ENCODE data around the gene ZNF366.

ZNF366 gene

DNA sequence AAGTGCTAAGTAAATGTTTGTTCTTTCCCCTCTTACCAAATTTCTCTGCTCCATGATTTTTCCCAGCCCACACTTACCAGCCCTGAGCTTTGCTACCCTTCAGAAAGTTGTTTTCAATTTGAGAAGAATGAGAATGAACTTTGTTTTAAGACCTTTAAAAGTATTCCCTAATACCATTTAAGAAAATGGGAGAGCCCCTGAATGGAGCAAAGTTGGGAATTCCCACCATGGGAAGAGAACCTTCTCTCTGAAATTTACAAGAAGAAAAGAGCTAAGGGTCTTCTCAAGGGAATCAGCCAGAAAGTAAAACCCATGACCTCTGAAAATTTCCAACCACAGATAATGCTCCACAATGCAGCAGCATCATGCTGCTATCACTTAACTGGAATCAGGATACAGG lies 17.7 kb downstream of the ZNF366 start:
- DNase-seq (ENCODE audit: low spot score), result no peak

DNA sequence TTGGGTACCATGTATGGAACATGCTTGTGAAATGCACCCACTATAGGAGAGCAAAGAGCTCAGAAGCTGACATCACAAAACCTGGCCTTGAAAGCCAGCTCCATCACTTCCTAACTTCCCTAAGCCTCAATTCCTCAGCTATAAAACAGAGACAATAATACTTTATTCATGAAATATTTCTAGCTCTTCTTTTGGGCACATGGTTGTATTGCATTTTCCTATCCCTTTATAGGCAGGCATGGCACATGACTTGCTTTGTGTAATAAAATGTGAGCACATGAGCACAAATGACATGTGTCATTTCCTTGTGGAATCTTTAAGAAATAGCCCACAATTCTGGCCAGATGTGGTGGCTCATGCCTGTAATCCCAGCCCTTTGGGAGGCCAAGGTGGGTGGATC lies 18.5 kb downstream of the ZNF366 start:
- DNase-seq (ENCODE audit: low spot score), result no peak

DNA sequence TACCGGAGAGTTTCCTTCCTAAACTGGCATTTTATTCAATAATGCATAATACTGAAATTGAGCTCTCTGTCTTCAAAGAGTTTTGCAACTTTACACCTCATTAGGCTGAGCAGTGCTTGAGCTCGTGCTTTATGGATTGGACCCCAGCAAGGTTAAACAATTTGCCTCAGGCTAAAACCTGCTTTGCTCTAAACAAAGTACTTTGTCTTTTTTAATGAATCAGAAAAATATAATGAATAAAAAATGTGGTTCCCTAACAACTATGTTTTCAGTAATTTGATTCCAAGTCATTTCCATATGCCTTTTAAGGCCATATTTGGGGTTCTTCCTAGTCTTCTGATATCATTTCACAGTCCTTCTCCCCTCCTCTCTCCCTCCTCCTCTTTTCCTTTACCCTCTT lies 20.0 kb downstream of the ZNF366 start:
- DNase-seq (ENCODE audit: low spot score), result no peak

DNA sequence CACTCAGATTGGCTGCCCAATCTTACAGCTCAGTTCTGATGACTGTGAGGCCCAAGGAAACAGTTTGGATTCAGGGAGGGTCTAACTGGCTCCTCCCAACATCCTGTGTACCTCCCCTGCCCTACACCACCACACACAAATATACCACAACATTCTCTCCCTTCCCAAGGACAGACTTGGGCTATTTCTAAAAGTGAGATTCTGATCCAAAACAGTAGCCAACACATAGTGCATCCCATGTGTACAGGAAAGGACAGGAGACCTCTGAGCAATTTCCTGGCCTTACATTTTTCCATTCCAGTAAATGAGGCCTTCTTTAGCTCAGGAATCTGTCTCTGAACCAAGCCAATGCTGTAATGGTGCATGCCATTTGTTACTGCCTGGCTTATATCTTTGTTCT lies 20.8 kb downstream of the ZNF366 start:
- DNase-seq (ENCODE audit: low spot score), result no peak

DNA sequence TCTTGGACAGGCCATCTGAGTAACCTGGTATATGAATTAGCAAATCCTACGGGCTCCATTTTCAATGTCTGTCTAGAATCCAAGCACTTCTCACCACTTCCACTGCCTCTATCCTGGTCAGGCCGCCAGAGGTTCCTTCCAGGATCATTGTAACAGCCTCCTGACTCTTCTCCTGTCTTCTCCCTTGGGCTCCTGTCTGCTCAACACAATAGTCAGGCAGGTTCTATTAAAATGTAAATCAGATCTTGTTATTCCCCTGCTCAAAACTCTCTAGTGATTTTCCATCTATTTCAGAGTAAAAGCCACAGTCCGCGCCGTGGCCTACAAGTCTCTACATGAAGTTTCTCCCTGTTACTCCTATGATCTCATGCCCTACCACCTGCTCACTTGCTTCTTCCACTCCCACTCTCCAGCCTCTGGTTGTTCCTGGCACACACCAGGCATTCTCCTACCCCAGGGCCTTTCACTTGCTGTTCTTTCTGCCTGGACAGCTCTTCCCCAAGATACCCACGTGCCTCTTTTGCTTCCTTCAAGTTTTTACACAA lies 21.7 kb downstream of the ZNF366 start:
- no peak for DNase-seq (ENCODE audit: low spot score)

DNA sequence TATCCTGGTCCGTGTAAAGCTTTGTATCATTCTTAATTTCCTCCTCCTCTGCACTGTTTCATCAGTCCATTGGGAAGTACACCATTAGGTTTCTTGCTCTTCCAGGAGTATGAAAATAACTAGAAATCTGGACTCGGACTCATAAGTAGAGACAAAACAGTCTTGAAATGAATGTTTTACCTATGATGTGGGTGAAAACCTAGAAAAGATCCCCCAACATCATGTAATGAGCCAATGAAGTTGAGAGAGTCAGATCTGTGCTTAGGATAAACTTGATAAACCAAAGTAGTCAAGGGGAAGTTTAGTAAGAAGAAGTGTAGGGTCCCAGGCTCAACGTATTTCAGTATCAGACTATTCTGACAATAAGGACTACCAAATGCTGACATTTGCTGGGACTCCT lies 25.2 kb downstream of the ZNF366 start:
- no peak for DNase-seq (ENCODE audit: low spot score)

DNA sequence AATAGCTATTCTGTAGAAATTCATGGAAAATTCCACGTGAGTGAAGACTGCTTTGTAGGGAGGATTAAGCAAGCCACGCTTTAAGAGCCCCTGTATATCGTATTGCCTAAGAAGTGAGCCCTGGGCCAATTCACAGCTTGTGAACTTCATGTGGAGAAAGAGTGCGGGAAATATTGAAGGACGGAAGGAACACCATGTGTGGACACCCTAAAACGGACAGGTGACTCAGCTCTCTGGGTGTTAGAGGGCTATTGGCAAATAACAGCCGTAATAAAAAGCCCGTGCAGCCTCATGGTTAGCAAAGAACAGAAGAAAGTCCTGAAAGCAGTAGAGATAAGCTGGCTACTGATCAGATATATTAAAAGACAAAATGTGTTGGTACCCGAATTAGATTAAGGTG lies 26.4 kb downstream of the ZNF366 start:
- DNase-seq (ENCODE audit: low spot score), result no peak

DNA sequence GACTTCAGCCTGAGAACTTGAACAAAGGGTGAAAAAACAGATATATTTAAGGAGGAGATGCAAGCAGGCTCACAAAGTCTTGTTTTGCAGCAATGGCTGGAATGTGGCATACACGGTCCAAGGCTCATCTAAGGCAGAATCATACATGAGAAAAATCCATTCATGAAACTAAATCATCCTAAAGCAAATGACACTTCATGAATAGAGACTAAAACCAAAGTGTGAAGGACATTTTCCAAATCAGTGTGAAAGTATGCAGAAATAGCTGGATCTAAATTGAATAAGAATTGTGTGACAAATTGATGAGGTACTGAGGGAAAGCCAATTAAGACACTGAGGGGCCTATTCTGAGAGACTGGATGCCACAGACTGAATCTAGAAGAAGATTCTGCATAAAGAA lies 27.3 kb downstream of the ZNF366 start:
- no peak for DNase-seq (ENCODE audit: low spot score)

DNA sequence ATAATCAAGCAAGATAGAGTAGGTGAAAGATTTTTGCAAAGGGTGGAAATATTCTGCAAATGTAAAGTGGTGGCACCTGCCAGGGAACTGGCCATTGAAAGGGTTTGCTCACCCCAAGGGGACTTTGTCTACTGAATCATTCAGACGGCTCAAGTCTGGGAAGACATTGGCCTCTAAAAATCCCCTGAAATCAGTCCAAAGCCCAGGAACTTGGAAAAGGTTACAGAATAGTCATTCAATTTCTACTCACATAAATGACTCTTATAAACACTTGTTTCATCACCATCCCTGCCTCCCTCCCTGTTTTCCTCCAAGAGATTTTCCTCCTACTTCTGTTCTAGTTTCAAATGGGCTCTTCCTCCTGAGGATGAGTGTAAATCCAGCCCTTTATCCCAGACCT lies 28.5 kb downstream of the ZNF366 start:
- no peak for DNase-seq (ENCODE audit: low spot score)

DNA sequence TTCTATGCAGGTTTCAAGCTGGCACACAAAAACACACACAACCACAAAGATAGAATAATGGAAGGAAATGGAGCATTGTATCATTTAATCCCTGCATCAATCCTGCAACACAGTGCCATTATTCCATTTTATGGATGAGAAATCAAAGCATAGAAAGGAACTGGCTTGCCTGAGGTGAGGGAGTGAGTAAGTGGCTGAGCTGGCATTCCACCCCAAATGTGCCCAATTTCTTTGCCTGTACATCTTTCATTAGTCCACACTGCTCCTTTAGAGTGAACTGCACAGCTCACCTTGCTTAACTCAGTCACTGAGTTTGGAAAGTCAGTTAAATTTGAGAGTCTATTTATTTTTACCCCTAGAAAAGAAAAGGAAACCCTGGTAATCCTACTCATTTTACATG lies 28.9 kb downstream of the ZNF366 start:
- no peak for DNase-seq (ENCODE audit: low spot score)

DNA sequence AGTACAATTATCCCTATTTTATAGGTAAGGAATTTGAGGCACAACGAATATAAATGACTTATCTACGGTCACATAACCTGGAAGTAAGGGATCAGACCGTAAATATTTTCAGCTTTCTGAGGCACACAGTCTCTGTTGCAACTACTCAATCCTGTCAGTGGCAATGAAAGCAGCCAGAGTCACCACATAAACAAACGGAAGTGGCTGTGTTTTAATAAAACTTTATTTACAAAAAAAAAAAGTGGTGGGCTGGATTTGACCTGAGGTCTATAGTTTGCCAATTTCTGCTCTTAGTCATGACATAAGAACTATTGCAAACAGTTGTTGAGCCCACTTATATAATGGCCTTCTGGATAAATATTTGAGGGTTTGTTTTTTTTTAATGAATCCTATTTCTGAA lies 29.6 kb downstream of the ZNF366 start:
- no peak for DNase-seq (ENCODE audit: low spot score)

DNA sequence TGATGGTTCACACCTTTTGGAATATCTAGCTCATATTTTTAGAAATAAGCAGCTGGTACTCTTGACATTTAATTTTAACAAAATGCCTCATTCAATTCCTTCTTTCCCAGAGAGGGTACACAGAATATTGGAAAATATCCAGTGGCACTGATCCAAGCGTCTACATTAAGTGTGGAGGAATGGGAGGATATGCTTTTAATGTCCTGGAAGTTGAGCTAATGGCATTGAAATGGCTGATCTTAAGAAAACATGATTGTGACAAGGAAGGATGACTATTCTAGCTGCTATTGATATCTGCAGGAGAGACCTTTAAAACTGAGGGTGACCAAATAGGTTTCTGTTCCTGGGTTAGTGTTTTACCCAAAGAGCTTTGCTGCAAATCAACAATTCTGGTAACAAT lies 30.0 kb downstream of the ZNF366 start:
- no peak for DNase-seq (ENCODE audit: low spot score)

DNA sequence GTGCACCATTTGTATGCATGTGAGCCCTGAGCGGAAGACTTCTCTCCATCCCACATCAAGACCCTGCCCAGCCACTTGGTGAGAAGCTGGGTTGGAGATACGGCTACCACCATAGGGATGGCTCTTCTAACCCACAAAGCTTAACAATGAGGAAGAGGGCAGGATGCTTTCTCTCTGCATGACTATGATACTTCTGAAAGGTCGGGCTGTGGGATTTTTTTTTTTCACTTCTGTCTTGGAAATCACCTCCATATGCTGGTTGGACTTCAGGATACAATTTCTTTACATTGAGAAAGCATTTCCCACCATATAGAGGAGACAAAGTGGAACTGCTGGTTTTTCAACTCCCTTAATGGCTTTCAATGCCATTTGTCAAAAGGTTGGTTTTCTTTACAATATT lies 30.5 kb downstream of the ZNF366 start:
- no peak for DNase-seq (ENCODE audit: low spot score)

DNA sequence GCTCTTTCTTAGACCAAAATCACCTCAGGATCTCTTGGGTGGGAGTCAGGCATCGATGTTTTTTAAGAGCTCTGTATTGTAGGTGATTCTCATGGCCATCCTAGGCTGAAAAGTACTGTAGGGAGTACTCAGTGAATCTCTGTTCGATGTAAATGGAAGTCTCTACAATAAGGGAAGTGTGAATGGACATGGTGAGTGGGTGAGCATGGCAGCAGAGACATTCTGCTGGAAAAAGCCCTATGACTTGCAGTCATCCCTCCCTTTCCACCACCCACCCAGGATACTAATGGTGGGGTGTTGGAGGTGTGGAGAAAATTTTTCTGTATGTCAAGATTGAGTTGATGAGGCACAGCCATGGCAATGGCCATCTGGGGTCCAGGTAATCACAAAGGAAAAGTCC lies 30.9 kb downstream of the ZNF366 start:
- no peak for DNase-seq (ENCODE audit: low spot score)

DNA sequence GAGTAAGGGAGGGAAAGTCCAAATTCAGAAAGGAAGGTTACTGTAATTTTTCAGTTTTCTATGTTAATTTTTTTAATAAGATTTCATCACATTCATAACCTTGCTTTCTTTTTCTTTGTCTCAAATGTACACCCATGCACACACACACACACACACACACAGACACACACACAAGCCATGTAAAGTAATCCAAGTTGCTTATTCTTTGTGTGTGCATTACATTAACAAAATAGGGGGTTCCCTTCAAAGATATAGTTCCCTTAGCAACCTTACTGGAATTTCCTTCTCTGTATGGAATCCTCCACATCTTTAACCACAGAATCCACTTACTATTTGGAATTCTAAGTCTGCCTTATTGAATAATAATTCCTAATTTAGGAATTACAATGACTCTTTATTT lies 32.7 kb downstream of the ZNF366 start:
- DNase-seq (ENCODE audit: low spot score), result no peak

DNA sequence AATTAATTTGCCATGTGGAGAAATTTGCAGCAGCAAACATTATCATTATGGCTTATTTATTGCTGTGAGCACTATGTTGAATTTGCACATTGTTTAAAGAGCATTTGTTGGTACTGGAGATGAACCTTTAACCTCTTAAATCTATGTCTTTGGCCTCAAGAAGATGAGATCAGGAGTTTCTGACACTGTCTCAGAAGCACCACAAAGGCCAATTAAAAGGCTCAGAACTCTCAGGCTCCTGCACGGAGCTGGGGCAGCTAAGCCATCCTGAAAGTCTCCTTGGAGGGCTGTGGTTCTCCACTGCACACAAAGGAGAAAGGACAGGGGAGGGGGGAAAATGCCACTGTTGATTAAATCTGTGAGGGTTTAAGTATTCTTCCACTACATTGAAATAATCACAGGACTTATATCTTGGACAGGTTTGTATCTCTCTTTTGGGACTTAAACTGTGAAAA lies 33.1 kb downstream of the ZNF366 start:
- DNase-seq (ENCODE audit: low spot score), result no peak

DNA sequence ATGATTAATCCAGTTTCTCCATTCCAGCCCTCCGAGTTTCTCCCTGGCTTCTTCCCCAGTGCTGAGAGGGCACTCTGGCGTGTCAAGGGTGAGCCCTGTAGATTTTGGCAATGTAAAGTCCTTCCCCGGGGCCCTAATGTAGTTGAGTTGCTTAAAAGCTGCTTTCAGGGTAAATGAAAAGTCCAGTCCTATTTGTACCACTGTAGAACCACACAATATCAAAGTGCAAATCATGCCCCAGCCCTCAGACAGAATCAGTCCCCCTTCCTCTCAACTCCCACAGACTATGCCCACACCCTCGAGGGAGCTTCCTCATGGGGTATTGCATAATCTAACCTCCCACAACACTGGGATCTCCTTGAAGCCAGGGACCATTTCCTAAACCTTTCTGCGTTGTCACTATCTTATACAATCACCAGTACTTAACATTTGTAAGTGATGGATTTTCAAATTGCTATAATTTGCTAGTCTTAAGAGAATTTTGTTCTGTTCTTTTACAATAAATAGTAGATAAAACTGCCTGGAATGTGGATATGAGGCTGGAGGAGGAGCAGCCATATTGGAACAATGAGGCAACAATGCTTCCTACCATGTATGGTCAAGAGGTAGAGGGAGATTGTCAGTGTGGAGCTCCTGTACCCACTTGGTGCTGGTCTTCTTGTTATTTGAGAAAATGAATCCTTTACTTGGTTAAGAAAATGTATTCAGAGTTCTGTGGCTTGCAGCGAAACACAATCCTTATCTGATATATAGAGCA lies 34.4 kb downstream of the ZNF366 start:
- DNase-seq (ENCODE audit: low spot score), result no peak

DNA sequence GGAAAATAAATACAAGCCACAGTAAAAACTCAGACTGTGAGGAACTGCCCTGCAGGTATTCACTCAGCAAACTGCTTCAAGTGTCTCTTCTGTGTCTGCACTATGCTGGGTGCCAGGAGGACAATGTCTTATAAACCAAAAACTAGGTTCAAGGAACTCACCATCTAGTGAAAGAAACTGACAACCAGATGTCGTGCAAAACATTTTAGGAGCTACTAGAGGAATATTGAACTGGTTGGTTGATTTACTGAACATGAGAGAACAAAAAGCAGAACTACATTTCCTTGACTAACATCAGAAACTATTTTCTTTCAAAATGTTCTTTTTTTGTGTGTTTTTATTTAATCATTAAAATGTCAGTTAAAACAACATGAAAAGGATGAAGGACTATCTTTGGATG lies 35.2 kb downstream of the ZNF366 start:
- DNase-seq (ENCODE audit: low spot score), result no peak

DNA sequence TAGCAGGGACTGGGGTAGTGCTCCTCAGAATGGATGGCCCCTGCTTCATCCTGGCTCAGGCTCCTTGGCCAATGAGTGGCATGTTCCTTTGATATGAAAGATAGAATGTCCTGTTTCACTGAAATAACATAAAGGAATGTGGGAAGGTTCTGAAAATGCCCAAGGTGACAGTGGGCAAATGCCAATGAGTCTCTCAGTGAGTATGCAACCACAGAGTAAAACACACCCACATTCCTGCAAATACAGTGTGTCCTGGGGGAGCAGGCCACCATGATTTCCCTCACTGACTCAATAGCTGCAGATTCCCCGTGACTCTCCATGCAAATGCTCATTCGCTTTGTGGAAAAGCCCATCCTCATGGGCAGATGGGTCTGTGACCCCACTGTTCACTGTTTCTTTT lies 36.4 kb downstream of the ZNF366 start:
- DNase-seq (ENCODE audit: low spot score), result no peak

DNA sequence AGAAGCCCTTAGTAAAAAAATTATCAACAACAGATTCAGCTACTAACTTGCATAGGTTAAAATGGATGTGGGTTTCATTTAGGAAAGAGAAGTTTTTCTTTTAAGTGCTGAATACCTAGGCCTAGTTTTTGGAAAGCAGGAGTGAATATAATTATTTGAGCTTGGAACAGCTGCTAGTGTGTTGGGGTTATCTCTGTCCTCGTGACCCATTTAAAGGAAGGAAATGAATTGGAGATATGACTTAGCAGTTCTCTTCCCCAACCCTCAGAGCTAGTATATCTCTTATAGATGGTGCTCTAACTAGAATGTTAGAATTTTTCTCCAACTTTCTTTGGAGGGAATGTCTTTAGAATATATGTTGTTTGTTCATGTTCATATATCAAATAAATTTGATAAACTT lies 38.6 kb downstream of the ZNF366 start:
- DNase-seq (ENCODE audit: low spot score), result no peak

DNA sequence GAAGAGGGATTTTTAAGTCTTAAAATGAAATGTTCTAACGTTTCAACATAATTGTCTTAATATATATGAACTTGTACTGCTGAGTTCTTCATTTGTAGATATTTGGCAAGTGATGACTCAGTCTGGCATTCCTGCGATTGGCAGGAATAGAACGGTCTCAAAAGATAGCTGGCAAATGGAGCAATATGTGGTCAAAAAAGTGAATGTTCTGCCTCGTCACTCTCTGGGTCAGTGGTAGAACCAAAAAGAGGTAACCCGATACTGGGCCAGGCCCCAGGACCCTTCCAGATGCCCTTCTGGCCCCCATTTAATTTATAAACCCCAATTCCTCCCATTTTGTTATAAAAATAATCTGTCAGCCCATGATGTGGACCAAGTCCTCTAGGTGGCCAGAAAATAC lies 39.2 kb downstream of the ZNF366 start:
- no peak for DNase-seq (ENCODE audit: low spot score)

DNA sequence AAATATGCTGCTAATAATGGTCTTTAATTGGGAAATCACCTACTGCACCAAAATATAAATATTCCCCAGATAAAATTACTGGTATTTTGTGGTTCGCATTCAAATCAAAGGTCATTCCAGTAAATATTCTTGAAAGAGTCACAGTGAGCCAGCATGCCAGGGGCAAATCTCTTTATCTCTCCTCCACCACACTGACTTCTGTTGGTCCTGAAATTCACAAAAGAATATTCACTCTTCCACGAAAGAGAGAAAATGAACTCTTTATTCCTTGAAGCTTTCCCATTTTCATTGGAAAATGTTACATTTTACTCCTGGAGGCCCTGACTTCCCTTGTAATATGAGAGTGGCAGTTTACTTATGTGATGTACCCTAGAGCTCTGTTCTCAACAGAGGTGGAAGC lies 39.7 kb downstream of the ZNF366 start:
- DNase-seq (ENCODE audit: low spot score), result no peak

DNA sequence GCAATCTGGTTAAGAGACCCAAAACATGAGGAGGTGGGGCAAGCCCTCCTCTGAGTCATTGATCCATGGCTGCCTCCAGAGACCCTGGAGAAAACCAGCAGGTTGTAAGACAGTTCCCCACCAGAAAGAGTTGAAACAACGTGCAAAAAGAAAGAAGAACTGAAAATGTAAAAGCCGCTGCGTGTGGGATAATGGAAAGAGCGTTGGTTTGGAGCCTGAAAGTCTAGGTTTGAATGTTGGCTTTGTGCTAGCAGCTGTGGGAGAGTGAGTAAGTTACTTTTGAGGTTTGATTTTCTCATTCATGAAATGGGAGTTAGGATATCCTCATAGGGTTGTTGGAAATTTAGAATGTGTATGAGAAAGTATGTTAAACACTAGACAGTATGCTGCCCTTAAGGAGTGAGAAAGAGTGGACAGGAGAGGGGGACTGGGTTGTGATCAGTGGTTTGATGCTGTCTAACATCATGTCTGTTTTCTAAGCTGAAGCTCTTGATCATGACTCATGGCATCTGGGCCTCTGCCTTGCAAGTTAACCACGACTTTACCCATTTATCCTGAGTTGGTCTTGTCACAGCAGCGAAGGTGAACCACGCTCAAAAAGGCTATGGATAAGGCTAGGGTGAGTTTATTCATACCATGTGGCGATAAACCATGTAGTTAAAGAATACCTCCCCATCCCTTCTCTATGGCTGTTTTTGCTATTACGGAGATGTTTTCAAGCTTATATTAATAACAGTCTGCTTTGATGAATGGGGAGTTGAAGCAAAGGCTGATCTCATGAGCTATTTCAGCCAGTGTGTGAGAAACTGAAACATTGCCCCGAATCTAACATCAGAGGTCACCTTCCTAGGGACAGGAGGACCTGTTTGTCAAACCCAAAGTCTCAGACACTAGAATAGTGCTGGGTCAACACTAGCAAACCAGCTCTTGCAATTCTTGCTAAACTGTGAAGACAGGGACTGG lies 41.3 kb downstream of the ZNF366 start:
- DNase-seq (ENCODE audit: low spot score), result no peak
